ENCODE results near the gene HEXD. TPM values are rescaled to one million over a fixed set of nuclear protein-coding genes. Genes with fewer than 3 reads are reported as not detected.

Gene HEXD
- total RNA-seq, 1 experiment from 2014 or later: 16.2 TPM

- TF ChIP-seq, protein P1, sequence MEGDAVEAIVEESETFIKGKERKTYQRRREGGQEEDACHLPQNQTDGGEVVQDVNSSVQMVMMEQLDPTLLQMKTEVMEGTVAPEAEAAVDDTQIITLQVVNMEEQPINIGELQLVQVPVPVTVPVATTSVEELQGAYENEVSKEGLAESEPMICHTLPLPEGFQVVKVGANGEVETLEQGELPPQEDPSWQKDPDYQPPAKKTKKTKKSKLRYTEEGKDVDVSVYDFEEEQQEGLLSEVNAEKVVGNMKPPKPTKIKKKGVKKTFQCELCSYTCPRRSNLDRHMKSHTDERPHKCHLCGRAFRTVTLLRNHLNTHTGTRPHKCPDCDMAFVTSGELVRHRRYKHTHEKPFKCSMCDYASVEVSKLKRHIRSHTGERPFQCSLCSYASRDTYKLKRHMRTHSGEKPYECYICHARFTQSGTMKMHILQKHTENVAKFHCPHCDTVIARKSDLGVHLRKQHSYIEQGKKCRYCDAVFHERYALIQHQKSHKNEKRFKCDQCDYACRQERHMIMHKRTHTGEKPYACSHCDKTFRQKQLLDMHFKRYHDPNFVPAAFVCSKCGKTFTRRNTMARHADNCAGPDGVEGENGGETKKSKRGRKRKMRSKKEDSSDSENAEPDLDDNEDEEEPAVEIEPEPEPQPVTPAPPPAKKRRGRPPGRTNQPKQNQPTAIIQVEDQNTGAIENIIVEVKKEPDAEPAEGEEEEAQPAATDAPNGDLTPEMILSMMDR (IDR thresholded peaks at IDR 0.05; ENCODE audit: unreplicated experiment): no peak
- Mint-ChIP-seq H3K4me3 (ENCODE audit: unreplicated experiment) (no peak overlapping the region), H3K9me3 (ENCODE audit: unreplicated experiment) (no peaks in the 10 kb centered on the region), H3K27ac (ENCODE audit: low read depth, unreplicated experiment) (peak overlapping the region; percentile 16), H3K27me3 (ENCODE audit: insufficient read depth, unreplicated experiment) (no peaks in the 10 kb centered on the region), H3K36me3 (ENCODE audit: insufficient read depth, unreplicated experiment) (peaks cover 38% of the 10 kb centered on the region), H3K4me1 (ENCODE audit: insufficient read depth, unreplicated experiment) (peaks cover 8% of the 10 kb centered on the region)
- no TSS peak for BruUV-seq (replicated peaks)
- ChIA-PET CTCF (no interaction called here), POLR2A (no interaction called here)
- DNase-seq (ENCODE audit: unreplicated experiment): no peak
- intact Hi-C loops (cut with micrococcal nuclease): no loop called here
Observed at GRCh38 chr17:82486231-82487094, 68.3 kb downstream of the HEXD start.

DNA sequence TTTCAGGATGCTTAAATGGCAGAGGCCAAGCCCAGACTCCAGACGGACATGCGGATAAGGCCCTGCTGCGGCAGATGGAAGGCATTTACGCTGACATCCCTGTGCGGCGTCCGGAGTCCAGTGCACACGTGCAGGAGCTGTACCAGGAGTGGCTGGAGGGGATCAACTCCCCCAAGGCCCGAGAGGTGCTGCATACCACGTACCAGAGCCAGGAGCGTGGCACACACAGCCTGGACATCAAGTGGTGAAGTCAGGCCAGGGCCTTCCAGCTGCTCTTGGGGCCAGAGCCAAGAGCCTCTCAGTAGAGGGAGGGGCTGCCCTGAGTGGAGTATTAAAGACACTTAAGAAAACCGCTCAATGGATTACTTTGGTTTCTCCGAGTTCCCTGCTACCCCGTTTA is 69.8 kb downstream of the HEXD start:
- Mint-ChIP-seq H3K4me1 (ENCODE audit: insufficient read depth, unreplicated experiment) (peaks cover 14% of the 10 kb centered on the region), H3K9me3 (ENCODE audit: unreplicated experiment) (no peaks in the 10 kb centered on the region), H3K36me3 (ENCODE audit: insufficient read depth, unreplicated experiment) (peaks cover 24% of the 10 kb centered on the region), H3K4me3 (ENCODE audit: unreplicated experiment) (no peak overlapping the region), H3K27me3 (ENCODE audit: insufficient read depth, unreplicated experiment) (no peaks in the 10 kb centered on the region), H3K27ac (ENCODE audit: low read depth, unreplicated experiment) (no peak overlapping the region)
- POLR2A ChIA-PET: no interaction called here
- intact Hi-C loops (cut with micrococcal nuclease): no loop called here
- CTCF ChIA-PET: interaction anchor here (0.6 kb wide), 1 partner anchor 11 kb away, joined by 4 read pairs; no protein-coding TSS in a partner anchor
- TF ChIP-seq, protein P1 (IDR thresholded peaks at IDR 0.05; ENCODE audit: unreplicated experiment): no peak
- BruUV-seq (replicated peaks): no TSS peak
- DNase-seq (ENCODE audit: unreplicated experiment): no peak

DNA sequence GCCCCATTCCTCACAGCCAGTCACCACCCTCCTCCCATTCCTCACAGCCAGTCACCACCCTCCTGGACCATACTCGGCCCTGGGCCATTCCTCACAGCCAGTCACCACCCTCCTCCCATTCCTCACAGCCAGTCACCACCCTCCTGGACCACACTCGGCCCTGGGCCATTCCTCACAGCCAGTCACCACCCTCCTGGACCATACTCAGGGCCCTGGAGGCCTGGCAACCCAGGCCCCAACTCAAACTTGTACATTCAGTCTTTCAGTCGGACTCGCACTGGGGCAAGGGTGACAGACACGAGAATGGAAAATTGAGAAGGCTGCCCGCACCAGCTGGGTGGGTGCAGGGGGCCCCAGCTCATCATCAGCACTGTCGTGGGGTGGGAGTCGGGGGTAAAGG is 71.0 kb downstream of the HEXD start:
- no TSS peak for BruUV-seq (replicated peaks)
- intact Hi-C loops (cut with micrococcal nuclease): no loop called here
- no peaks in the 10 kb centered on the region for H3K27me3 Mint-ChIP-seq (ENCODE audit: insufficient read depth, unreplicated experiment)
- ChIA-PET POLR2A (no interaction called here), CTCF (interaction anchor here (0.6 kb wide), 1 partner anchor 14 kb away, joined by 3 read pairs; no protein-coding TSS in a partner anchor)
- H3K9me3 Mint-ChIP-seq (ENCODE audit: unreplicated experiment): no peaks in the 10 kb centered on the region
- H3K36me3 Mint-ChIP-seq (ENCODE audit: insufficient read depth, unreplicated experiment): peaks cover 23% of the 10 kb centered on the region
- DNase-seq (ENCODE audit: unreplicated experiment): no peak
- no peak overlapping the region for H3K4me3 Mint-ChIP-seq (ENCODE audit: unreplicated experiment)
- H3K27ac Mint-ChIP-seq (ENCODE audit: low read depth, unreplicated experiment): peak overlapping the region; percentile 61
- H3K4me1 Mint-ChIP-seq (ENCODE audit: insufficient read depth, unreplicated experiment): peaks cover 26% of the 10 kb centered on the region
- TF ChIP-seq, protein P1 (IDR thresholded peaks at IDR 0.05; ENCODE audit: unreplicated experiment): no peak

GRCh38 chr17:82489851-82490511 is 71.8 kb downstream of the HEXD start:
- no peaks in the 10 kb centered on the region for H3K9me3 Mint-ChIP-seq (ENCODE audit: unreplicated experiment)
- ChIA-PET POLR2A (interaction anchor here (0.6 kb wide), 1 partner anchor 29 kb away, joined by 3 read pairs; the partner anchor contains the start of gene FOXK2), CTCF (interaction anchor here (0.6 to 0.7 kb wide), 2 partner anchors 9 to 13 kb away, joined by 3 to 4 read pairs; no protein-coding TSS in a partner anchor)
- TF ChIP-seq, protein P1 (IDR thresholded peaks at IDR 0.05; ENCODE audit: unreplicated experiment): no peak
- peaks cover 30% of the 10 kb centered on the region for H3K4me1 Mint-ChIP-seq (ENCODE audit: insufficient read depth, unreplicated experiment)
- BruUV-seq (replicated peaks): no TSS peak
- DNase-seq (ENCODE audit: unreplicated experiment): no peak
- intact Hi-C loops (cut with micrococcal nuclease): no loop called here
- no peaks in the 10 kb centered on the region for H3K27me3 Mint-ChIP-seq (ENCODE audit: insufficient read depth, unreplicated experiment)
- peaks cover 26% of the 10 kb centered on the region for H3K36me3 Mint-ChIP-seq (ENCODE audit: insufficient read depth, unreplicated experiment)
- H3K27ac Mint-ChIP-seq (ENCODE audit: low read depth, unreplicated experiment): no peak overlapping the region
- no peak overlapping the region for H3K4me3 Mint-ChIP-seq (ENCODE audit: unreplicated experiment)
